GM10266 (cell line): ENCODE measurements around the gene POU2AF2.

Experiments
- DNase-seq: peaks from one replicate; pipeline ENCODE4 v3.0.0; 2012; ENCODE audit errors: extremely low spot score
- TF ChIP-seq, protein P1 (sequence below): IDR thresholded peaks from 2 replicates; pipeline ENCODE4 v1.5.1; 2012; ENCODE audit warnings: mild to moderate bottlenecking, low read depth; ENCODE audit not compliant: control insufficient read depth, insufficient read depth; ENCODE audit errors: missing control alignments

Gene POU2AF2

DNA sequence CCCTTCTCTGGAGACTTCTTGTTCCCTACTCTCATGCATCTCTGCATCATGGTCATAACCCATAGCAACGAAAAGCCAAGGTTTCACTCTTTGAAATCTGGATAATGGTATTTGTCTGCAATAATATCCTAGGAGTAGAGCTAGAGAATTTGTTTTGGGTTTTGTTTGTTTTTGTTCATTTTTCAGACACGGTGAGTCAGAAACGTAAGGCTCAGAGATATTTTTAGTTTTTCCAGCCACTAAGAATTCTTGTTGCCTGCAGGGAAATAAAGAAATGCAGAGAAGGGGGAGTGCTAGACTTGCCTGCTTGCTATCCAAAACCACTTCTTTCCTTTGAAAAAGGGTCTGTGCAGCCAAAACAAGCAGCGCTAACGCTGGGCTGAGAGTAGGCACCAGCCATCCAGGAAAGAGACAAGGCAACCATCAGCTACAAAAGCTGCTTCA is 78.8 kb downstream of the POU2AF2 start:
- DNase-seq: no peak
- TF ChIP-seq, protein P1, sequence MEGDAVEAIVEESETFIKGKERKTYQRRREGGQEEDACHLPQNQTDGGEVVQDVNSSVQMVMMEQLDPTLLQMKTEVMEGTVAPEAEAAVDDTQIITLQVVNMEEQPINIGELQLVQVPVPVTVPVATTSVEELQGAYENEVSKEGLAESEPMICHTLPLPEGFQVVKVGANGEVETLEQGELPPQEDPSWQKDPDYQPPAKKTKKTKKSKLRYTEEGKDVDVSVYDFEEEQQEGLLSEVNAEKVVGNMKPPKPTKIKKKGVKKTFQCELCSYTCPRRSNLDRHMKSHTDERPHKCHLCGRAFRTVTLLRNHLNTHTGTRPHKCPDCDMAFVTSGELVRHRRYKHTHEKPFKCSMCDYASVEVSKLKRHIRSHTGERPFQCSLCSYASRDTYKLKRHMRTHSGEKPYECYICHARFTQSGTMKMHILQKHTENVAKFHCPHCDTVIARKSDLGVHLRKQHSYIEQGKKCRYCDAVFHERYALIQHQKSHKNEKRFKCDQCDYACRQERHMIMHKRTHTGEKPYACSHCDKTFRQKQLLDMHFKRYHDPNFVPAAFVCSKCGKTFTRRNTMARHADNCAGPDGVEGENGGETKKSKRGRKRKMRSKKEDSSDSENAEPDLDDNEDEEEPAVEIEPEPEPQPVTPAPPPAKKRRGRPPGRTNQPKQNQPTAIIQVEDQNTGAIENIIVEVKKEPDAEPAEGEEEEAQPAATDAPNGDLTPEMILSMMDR: no peak

DNA sequence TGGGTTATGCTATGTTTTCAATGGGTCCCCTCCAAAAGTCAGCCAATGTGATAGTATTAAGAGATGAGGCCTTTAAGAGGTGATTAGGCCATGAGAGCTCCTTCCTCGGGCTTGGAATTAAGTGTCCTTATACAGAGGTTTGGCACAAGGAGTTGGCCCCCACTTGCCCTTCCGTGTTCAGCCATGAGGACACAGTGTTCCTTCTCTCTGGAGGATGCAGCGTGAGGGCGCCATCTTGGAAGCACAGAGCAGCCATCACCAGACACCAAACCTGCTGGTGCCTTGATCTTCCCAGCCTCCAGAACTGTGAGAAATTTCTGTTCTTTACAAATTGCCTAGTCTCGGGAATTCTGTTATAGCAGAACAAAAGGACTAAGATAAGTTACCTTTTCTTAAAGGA is 79.7 kb downstream of the POU2AF2 start:
- no peak for DNase-seq
- TF ChIP-seq, protein P1: no peak

DNA sequence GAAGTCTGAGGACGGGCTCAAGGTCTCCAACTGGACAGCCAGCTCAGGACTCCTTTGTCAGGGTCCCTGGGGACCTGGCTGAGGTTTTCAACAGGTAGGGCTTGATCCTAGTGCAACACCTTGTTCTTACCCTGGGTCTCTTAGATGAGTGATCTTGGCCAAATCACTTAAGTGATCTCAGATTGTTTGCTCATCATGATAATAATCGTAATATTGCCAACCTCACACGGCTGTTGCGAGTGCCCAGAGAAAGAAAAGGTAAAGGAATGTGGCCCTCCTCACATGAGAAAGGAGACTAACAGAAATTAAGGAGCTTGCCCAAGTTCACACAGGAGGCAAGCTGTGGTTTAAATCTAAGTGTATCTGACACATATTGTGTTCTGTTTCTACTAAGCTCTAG is 81.3 kb downstream of the POU2AF2 start:
- TF ChIP-seq, protein P1: no peak
- DNase-seq: no peak

DNA sequence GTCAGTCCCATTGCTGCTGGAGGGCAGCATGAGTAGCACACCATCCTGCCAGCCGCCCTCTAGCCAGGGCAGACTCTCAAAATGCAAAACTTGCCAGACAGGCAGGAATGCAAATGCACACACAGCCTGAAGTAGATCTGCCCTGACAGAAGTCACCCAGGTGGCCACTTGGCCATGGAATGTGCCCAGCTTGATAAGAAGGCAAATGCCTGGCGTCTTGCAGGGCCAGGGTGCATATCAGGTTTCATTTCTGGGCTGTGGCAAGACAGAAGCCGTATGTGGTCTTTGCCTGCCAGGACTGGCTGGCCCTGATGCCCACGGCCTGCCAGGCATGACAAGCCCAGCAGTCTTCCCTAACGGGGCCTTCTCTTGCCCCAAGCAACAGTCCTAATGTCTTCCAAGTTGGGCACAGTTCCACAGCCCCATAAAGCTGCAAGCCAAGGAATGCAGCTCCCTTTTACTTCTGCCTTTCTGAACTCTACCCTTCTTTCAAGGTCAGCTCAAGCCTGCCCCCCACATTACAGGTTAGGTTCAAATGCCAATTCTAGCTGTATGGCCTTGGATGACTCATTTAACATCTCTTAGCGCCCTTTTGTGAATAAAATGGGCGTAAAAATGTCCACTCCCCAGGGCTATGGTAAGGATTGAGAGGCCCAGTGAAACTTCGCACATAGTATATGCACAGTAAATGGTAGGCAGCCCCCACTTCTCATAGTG is 82.5 kb downstream of the POU2AF2 start:
- TF ChIP-seq, protein P1: no peak
- no peak for DNase-seq

DNA sequence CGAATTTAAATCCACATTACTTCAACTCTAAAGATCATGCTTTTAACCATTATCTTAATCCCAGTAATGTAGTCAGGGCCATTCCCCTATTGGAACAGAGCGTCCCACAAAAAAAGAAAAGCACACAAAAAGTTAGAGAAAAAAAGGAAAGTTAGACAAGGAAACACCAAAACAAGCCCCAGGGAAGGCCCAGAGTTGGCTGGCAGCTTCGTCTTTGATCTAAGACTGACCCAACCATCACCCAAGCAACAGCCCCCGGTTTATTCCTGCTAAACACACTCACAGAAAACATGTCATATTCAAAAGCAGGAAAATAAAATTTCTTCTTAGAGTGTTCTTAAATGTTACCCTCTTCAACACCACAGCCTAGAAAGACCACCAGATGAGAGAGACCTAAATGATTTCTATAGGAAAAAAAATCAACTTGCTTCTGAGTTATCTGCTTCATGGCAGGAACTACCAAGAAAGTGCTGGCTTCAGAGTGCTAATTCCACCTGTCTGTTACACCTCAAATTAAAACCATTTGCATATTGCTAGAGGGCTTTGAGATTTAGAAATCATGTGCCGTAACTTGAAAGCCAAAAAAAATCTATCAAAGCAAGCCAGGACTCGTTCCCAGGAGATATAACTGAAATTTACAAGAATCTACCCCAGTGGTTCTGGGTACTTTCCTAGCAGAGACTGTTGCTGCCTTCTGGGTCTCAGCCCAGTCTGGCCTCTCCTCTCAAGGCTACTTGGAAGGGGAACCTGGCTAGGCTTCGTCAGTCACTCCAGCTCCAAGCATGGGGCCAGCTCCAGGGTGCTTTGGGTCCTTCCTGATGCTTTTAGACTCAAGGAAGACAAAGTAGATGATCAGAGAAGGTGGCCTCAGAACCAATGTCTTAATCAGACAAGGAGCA is 84.0 kb downstream of the POU2AF2 start:
- no peak for DNase-seq
- TF ChIP-seq, protein P1: no peak

DNA sequence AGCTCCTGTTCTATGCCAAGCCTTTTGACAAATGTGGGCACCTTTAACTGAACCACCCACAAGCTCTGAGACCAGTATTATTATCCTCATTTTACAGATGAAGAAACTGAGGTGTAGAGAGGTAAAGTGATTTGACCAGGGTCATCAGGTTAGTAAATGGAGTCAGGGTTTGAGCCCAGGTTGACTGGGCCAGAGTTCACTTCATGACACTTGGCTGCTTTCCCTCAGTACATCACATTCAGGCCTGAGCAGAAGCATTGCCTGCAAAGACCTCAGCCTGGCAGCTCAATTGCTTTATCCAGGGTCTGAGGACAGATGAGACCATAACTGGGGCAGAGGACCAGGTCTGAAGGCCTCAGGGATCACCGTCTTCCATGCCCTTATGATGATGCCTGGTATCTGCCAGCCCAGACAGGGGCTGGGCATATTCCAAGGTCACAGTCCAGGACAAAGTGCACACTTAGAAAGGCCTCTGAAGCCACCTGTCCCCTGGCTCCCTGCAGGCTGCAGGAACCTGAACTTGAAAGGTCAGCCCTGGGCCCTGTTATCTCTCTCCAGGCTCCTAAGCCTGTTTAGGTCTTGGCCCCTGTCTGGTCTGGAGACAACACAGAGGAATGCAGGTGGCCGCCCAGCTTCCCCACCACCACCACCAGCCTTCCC is 84.8 kb downstream of the POU2AF2 start:
- TF ChIP-seq, protein P1: no peak
- DNase-seq: no peak
